ENCODE results near the gene YTHDC1.
"Not testable (repeated sequence)": the region's sequence is repeated elsewhere in the genome, so short reads cannot be mapped to it uniquely, and the experiment has no call there.

The YTHDC1 gene

GRCh38 chr4:68349649-68350360 lies at the start of gene YTHDC1:
Gene YTHDC1 (minus strand): TSS chr4:68350090. CDS start chr4:68349753, 337 bp downstream.
- DNase-seq (ENCODE audit: low spot score): peak; percentile 93

GRCh38 chr4:68399306-68399705 lies 49.4 kb upstream of the YTHDC1 start:
- DNase-seq (ENCODE audit: low spot score): no peak

GRCh38 chr4:68396756-68397155 lies 46.9 kb upstream of the YTHDC1 start:
- DNase-seq (ENCODE audit: low spot score): peak; percentile 21

GRCh38 chr4:68391436-68391835 lies 41.5 kb upstream of the YTHDC1 start:
- no peak for DNase-seq (ENCODE audit: low spot score)

GRCh38 chr4:68390205-68390935 lies 40.5 kb upstream of the YTHDC1 start:
- DNase-seq (ENCODE audit: low spot score): no peak

- DNase-seq (ENCODE audit: low spot score): not testable (repeated sequence)
Measured at GRCh38 chr4:68389386-68389913, 39.6 kb upstream of the YTHDC1 start.

- no peak for DNase-seq (ENCODE audit: low spot score)
Measured at GRCh38 chr4:68388347-68388865, 38.5 kb upstream of the YTHDC1 start.

- no peak for DNase-seq (ENCODE audit: low spot score)
Measured at GRCh38 chr4:68385267-68385666, 35.4 kb upstream of the YTHDC1 start.

- DNase-seq (ENCODE audit: low spot score): no peak
Measured at GRCh38 chr4:68383115-68383514, 33.2 kb upstream of the YTHDC1 start.

- DNase-seq (ENCODE audit: low spot score): no peak
Measured at GRCh38 chr4:68378226-68378625, 28.3 kb upstream of the YTHDC1 start.

- DNase-seq (ENCODE audit: low spot score): peak; percentile 68
Measured at GRCh38 chr4:68375667-68376559, 26.0 kb upstream of the YTHDC1 start.

GRCh38 chr4:68373513-68373912 lies 23.6 kb upstream of the YTHDC1 start:
- no peak for DNase-seq (ENCODE audit: low spot score)

- no peak for DNase-seq (ENCODE audit: low spot score)
Measured at GRCh38 chr4:68372588-68372987, 22.7 kb upstream of the YTHDC1 start.

GRCh38 chr4:68369142-68369805 lies 19.4 kb upstream of the YTHDC1 start:
- DNase-seq (ENCODE audit: low spot score): no peak

GRCh38 chr4:68368691-68369131 lies 18.8 kb upstream of the YTHDC1 start:
- no peak for DNase-seq (ENCODE audit: low spot score)

GRCh38 chr4:68367835-68368234 lies 17.9 kb upstream of the YTHDC1 start:
- DNase-seq (ENCODE audit: low spot score): no peak

GRCh38 chr4:68366600-68366999 lies 16.7 kb upstream of the YTHDC1 start:
- no peak for DNase-seq (ENCODE audit: low spot score)

GRCh38 chr4:68365068-68365467 lies 15.2 kb upstream of the YTHDC1 start:
- DNase-seq (ENCODE audit: low spot score): no peak

GRCh38 chr4:68361146-68361589 lies 11.3 kb upstream of the YTHDC1 start:
- peak; percentile 47 for DNase-seq (ENCODE audit: low spot score)

- no peak for DNase-seq (ENCODE audit: low spot score)
Measured at GRCh38 chr4:68360231-68360968, 10.5 kb upstream of the YTHDC1 start.

GRCh38 chr4:68359508-68359907 lies 9.6 kb upstream of the YTHDC1 start:
- no peak for DNase-seq (ENCODE audit: low spot score)
